ENCODE data around the gene STING1.

- no peak for TF ChIP-seq CTCF (IDR thresholded peaks at IDR 0.05; ENCODE audit: insufficient read depth, low read length)
- no peak for TF ChIP-seq POLR2AphosphoS5 (IDR thresholded peaks at IDR 0.05; ENCODE audit: low read depth)
- TF ChIP-seq GABPA (IDR thresholded peaks at IDR 0.05; ENCODE audit: low read depth): no peak
- TF ChIP-seq SPI1 (IDR thresholded peaks at IDR 0.05; ENCODE audit: borderline replicate concordance, low read depth): no peak
Observed at GRCh38 chr5:139431706-139432105, 50.9 kb downstream of the STING1 start.
